Smooth muscle cell (in vitro differentiated cells): ENCODE data around the gene UNK. TPM values are rescaled to one million over a fixed set of nuclear protein-coding genes. Genes with fewer than 3 reads are reported as not detected.

Experiments
- DNase-seq: peaks from one replicate; lab custom pipeline; 2025; ENCODE audit not compliant: unreplicated experiment; lab: John Stamatoyannopoulos, UW
- H2AFZ ChIP-seq: fragments of 200-600 bp; sonication (generic); 2 replicates; pipeline ENCODE4 v1.6.0; 2016; ENCODE audit warnings: antibody characterized with exemption, low read depth, mild to moderate bottlenecking
- H3F3A ChIP-seq: fragments of 200-600 bp; sonication (generic); 2 replicates; pipeline ENCODE4 v1.6.0; 2017; ENCODE audit warnings: antibody characterized with exemption, low read depth
- H3K27ac ChIP-seq: fragments of 200-600 bp; sonication (generic); 2 replicates; pipeline ENCODE4 v1.5.1; 2016; ENCODE audit warnings: low read depth, mild to moderate bottlenecking
- H3K27me3 ChIP-seq: fragments of 200-600 bp; sonication (generic); 2 replicates; pipeline ENCODE4 v1.6.1; 2016; ENCODE audit warnings: low read depth, mild to moderate bottlenecking
- H3K36me3 ChIP-seq: fragments of 200-600 bp; sonication (generic); 2 replicates; pipeline ENCODE4 v1.5.1; 2016; ENCODE audit warnings: low read depth
- H3K4me1 ChIP-seq: fragments of 200-600 bp; sonication (generic); 2 replicates; pipeline ENCODE4 v1.5.1; 2016; ENCODE audit warnings: low read depth
- H3K4me2 ChIP-seq: fragments of 200-600 bp; sonication (generic); 2 replicates; pipeline ENCODE4 v1.6.0; 2016; ENCODE audit warnings: mild to moderate bottlenecking
- H3K4me3 ChIP-seq: fragments of 200-600 bp; sonication (generic); 2 replicates; pipeline ENCODE4 v1.5.1; 2016; ENCODE audit warnings: mild to moderate bottlenecking
- H3K79me2 ChIP-seq: fragments of 200-600 bp; sonication (generic); 2 replicates; pipeline ENCODE4 v1.6.0; 2016; ENCODE audit warnings: low read depth, mild to moderate bottlenecking
- H3K9ac ChIP-seq: fragments of 200-600 bp; sonication (generic); 2 replicates; pipeline ENCODE4 v1.6.0; 2016; ENCODE audit warnings: low read depth
- H3K9me3 ChIP-seq: fragments of 200-600 bp; sonication (generic); replicated peaks from 2 replicates; pipeline ENCODE4 v1.5.1; 2016; ENCODE audit warnings: low read depth
- H4K20me1 ChIP-seq: fragments of 200-600 bp; sonication (generic); 2 replicates; pipeline ENCODE4 v1.6.0; 2016; ENCODE audit warnings: low read depth
- CTCF ChIP-seq: fragments of 200-600 bp; sonication (generic); IDR thresholded peaks from 2 replicates; pipeline ENCODE4 v1.5.1; 2017; ENCODE audit warnings: borderline replicate concordance, mild to moderate bottlenecking, antibody characterized with exemption; ENCODE audit not compliant: insufficient read depth, poor library complexity, severe bottlenecking
- WGBS: methylation state at CpG from one replicate; pipeline ENCODE4 v1.1.7; 2016; ENCODE audit warnings: low lambda C conversion rate; 5-methylcytosine and 5-hydroxymethylcytosine counted together
- polyA plus RNA-seq: library from polyadenylated mRNA; unstranded; fragments of >200 nt; fragmentation: Nextera tagmentation; extraction: Ambion mirVana; gene quantifications from 2 replicates; pipeline ENCODE4 v1.2.1, GENCODE V29; 2016
- total RNA-seq: library from RNA; depleted of rRNA; stranded (reverse); fragments of >200 nt; gene quantifications from 2 replicates; pipeline ENCODE4 v1.2.3, GENCODE V29; 2014

Gene UNK
- total RNA-seq, result 25.4 and 39.5 TPM in 2 replicates
- 26.8 and 31.5 TPM in 2 replicates for polyA plus RNA-seq

GRCh38 chr17:75784473-75785015 lies at the start of gene UNK:
Gene UNK, plus strand, starts transcription at chr17:75784806. Its CDS starts 75 bp downstream, at chr17:75784881.
- no peak for TF ChIP-seq CTCF

GRCh38 chr17:75736173-75736835 lies 48.3 kb upstream of the UNK start:
- Histone ChIP-seq H3K79me2 (no peaks in the 10 kb centered on the region), H3K27me3 (no peaks in the 10 kb centered on the region), H3K4me3 (no peak overlapping the region), H4K20me1 (peaks cover 21% of the 10 kb centered on the region), H3K9me3 (no peaks in the 10 kb centered on the region), H3F3A (no peaks in the 10 kb centered on the region), H3K27ac (no peak overlapping the region), H3K4me2 (no peak overlapping the region), H3K9ac (no peak overlapping the region), H2AFZ (no peak overlapping the region), H3K4me1 (no peaks in the 10 kb centered on the region), H3K36me3 (no peaks in the 10 kb centered on the region)
- 94% methylated on average over 25 of the region's 26 CpGs for WGBS
- DNase-seq, result no peak
- TF ChIP-seq CTCF, result no peak

More at GRCh38 chr17:75784473-75785015, at the start of gene UNK:
- Histone ChIP-seq H2AFZ (peak within 1 kb of the TSS; percentile 28), H3K27me3 (no peaks in the 10 kb centered on the region), H4K20me1 (peaks cover 8% of the 10 kb centered on the region), H3K4me1 (peaks cover 28% of the 10 kb centered on the region), H3K9ac (peak within 1 kb of the TSS; percentile 98), H3K36me3 (no peaks in the 10 kb centered on the region), H3K4me2 (peak within 1 kb of the TSS; percentile 85), H3K27ac (peak within 1 kb of the TSS; percentile 98), H3F3A (peaks cover 17% of the 10 kb centered on the region), H3K79me2 (peaks cover 35% of the 10 kb centered on the region), H3K9me3 (no peaks in the 10 kb centered on the region), H3K4me3 (peak within 1 kb of the TSS; percentile 76)
- DNase-seq, result peak; percentile 99
- under 1% methylated on average over 28 of the region's 45 CpGs for WGBS

GRCh38 chr17:75737133-75737962 lies 47.3 kb upstream of the UNK start:
- WGBS, result 85% methylated on average over 14 of the region's 20 CpGs
- Histone ChIP-seq H3K79me2 (no peaks in the 10 kb centered on the region), H3K4me3 (no peak overlapping the region), H2AFZ (no peak overlapping the region), H3K9ac (no peak overlapping the region), H3K9me3 (no peaks in the 10 kb centered on the region), H4K20me1 (peaks cover 14% of the 10 kb centered on the region), H3K36me3 (no peaks in the 10 kb centered on the region), H3F3A (no peaks in the 10 kb centered on the region), H3K4me1 (no peaks in the 10 kb centered on the region), H3K27ac (no peak overlapping the region), H3K4me2 (no peak overlapping the region), H3K27me3 (no peaks in the 10 kb centered on the region)
- TF ChIP-seq CTCF, result no peak
- DNase-seq, result no peak
